ENCODE measurements around the gene ACSL3. TPM values are rescaled to one million over a fixed set of nuclear protein-coding genes. Genes with fewer than 3 reads are reported as not detected.
A peak's percentile ranks its signal among the peaks of the same experiment; 100 is the strongest.
"Not testable (repeated sequence)": the region's sequence is repeated elsewhere in the genome, so short reads cannot be mapped to it uniquely, and the experiment has no call there.

The ACSL3 gene
- total RNA-seq, 1 experiment from 2014 or later: 133 TPM

GRCh38 chr2:222851956-222852617, 8.7 kb upstream of the ACSL3 start:
- DNase-seq (ENCODE audit: low spot score): no peak

DNA sequence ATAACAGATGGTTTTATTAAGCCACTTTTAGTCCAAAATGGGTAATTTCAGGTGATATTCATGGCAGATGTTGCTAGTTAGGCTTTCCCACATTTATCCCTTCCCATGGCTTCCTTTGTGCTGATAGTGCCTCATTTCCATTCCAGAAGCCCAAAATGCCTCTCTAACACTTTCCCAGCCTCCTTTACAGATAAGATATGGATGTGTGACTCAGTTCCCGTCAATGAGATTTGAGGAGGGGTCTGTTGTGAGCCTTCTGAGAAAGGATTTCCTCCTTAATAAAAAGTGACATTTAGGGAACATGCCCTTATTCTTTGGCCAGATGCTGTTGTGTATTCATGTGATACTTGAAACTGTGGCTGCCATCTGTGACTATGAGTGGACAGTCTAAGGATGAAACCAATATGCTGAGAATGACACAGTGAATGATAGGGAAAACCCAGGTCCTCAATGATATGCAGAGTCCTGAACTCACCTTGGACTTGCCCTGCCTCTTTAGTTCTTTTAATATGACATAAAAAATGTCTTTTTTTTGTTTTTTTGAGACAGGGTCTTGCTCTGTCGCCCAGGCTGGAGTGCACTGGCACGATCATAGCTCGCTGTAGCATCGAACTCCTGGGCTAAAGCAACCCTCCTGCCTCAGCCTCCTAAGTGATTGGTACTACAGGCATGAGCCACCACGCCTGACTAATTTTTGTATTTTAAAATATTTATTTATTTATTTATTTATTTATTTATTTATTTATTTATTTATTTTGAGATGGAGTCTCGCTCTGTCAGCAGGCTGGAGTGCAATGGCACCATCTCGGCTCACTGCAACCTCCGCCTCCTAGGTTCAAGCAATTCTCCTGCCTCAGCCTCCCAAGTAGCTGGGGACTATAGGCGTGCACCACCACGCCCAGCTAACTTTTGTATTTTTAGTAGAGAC, 5.8 kb upstream of the ACSL3 start:
- DNase-seq (ENCODE audit: low spot score): no peak

DNA sequence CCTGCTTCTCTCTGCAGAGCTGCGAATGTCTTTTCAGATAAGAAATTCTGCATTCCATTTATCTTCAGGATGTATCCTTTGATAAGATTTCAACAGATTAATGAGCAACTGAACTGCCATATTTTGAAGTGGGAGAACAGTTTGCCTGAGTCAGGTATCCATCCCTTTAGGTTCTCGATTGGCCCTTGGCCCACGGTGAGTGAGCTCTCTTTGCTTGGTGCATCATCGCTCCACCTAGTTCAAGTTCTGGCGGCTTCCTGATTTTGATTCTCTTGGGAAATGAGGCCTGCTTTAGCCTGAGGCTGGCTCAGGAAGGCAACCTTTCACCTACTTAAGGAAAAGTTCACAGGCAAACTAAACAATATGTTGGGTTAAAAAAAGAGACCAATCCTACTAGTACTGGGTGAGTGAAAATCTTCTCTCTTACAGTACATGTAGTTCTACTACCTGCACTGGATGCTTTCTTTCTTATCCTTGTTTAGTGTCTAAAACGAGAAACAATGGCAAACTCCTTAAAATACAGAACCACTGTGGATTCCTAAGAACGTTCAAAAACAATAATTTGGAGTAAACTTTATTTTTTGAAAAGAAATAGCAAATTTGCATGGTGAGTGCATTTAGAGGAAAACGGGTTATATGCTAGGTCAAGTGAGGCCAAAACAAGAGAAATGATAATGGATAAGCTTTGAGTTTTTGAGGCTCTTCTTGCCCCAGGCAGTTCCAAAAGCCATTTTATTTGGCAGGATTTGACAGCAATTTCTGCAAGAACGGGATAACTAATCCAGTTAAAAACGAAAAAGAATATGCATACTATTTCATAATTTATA, 837 bp upstream of the ACSL3 start:
- DNase-seq (ENCODE audit: low spot score): peak; percentile 67

- DNase-seq (ENCODE audit: low spot score): no peak
Observed at GRCh38 chr2:222861411-222862105, 722 bp downstream of the ACSL3 start.

- DNase-seq (ENCODE audit: low spot score): peak; percentile 44
Observed at GRCh38 chr2:222862106-222862908, 1.5 kb downstream of the ACSL3 start.

DNA sequence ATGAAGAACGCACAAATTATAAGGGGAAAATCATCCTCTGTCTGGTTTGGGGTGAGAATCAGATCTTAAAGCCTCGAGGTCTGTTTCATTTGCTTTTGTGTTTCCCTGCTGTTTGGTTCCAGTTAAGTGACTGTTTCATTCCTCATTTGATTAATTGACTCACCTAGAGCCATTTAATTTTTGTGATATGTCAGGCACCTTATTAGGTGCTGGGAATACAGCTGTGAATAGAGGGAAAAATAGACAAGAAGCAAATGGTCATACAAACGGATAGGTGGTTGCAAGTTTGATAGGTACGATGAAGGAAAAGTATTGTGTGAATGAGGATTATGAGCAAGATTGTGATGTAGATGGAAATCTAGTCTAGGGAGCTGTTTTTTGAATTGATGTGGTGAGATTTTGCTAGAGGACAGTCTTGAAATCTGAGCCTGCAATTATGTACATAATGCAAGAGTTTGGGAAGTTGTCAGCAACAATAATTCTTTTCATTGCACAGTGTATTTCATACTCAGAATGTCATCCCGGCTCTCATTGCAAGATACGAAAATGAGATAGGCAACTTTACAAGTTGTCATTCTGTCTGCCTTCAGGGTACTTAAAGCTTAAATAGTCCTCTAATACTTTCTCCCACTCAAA, 2.2 kb downstream of the ACSL3 start:
- no peak for DNase-seq (ENCODE audit: low spot score)

GRCh38 chr2:222864296-222864695, 3.5 kb downstream of the ACSL3 start:
- DNase-seq (ENCODE audit: low spot score): peak; percentile 63

- no peak for DNase-seq (ENCODE audit: low spot score)
Observed at GRCh38 chr2:222865301-222865700, 4.5 kb downstream of the ACSL3 start.

DNA sequence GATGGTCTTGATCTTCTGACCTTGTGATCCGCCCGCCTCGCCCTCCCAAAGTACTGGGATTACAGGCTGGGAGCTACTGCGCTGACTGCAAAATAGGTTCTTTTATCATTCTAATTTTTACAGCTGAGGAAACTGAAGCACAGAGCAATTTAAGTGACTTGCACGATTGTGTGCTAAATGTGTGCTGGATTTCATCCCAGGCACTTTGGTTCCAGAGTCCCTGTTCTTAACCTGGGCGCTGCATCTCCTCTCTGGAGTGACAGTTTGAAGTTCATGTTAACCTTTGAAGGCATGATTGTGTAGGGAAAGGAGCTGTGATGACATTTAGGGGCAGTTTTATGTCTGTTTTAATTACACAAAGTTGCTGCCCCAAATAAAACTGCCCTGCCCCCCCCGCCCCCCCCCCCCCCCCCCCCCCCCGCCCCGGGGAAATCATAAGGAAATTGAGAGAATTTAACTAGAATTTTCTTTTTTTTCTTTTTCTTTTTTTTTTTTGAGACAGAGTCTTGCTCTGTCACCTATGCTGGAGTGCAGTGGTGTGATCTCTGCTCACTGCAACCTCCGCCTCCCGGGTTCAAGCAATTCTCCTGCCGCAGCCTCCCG, 5.6 kb downstream of the ACSL3 start:
- no peak for DNase-seq (ENCODE audit: low spot score)

DNA sequence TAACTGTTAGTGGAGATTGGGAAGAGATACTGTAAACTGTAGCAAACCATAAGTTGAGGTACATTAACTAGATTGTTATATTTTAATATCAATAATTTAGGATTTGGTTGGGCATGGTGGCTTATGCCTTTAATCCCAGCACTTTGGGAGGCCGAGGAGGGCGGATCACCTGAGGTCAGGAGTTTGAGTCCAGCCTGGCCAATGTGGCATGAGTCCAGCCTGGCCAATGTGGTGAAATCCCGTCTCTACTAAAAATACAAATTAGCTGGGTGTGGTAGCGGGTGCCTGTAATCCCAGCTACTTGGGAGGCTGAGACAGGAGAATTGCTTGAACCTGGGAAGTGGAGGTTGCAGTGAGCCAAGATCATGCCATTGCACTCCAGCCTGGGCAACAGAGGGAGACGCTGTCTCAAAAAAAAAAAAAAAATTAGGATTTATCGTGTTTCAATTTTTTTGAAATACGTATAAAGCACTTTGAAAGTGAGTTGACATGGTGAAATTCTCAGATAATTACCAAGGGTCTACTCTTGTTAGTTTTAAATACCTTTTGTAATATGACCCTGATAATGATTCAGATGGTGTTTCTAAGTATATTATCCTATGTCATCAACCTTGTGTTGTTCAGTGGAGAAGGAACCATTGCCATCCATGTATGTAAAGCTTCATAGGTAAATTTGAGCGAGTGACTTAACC, 7.9 kb downstream of the ACSL3 start:
- not testable (repeated sequence) for DNase-seq (ENCODE audit: low spot score)

- no peak for DNase-seq (ENCODE audit: low spot score)
Observed at GRCh38 chr2:222869252-222869560, 8.4 kb downstream of the ACSL3 start.

DNA sequence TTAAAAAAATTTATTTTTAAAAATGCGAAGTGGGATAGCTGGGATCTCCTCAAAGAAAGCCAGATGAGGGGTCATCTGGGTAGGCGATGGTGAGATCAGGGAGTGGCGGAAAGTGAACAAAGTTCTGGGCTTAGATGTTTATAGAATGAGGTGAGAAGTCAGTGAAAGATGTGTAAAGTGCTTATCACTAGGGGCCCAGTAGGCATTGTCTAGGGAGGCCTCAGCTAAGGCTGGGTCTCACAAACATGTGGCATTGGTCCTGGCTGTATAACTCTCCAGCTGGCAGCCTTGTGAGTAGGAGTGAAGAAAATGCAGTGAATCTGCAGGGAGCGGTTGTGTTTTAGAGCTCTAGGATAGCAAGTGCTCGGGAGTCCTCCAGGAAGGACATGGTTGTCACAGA, 10.5 kb downstream of the ACSL3 start:
- no peak for DNase-seq (ENCODE audit: low spot score)

- no peak for DNase-seq (ENCODE audit: low spot score)
Observed at GRCh38 chr2:222872551-222872950, 11.7 kb downstream of the ACSL3 start.

DNA sequence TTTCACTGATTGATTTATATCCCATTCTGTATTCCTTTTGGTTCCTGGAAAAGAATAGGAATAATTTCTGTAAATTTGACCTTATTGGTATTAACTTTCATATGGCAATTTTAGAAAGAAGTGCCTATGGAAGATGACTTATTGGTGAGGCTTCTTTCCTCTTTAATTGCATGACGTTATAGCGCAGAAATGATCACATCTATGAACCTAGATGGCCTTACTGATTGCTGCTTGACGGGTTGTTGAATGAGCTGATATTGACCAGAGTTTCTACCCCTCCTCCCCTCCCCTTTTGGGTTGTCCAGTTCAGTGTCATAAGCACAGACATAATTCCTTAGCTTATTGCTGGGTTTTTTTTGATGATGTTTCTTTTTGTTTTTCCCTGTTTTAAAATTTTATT, 14.6 kb downstream of the ACSL3 start:
- no peak for DNase-seq (ENCODE audit: low spot score)

- DNase-seq (ENCODE audit: low spot score): no peak
Observed at GRCh38 chr2:222876947-222877346, 16.1 kb downstream of the ACSL3 start.

DNA sequence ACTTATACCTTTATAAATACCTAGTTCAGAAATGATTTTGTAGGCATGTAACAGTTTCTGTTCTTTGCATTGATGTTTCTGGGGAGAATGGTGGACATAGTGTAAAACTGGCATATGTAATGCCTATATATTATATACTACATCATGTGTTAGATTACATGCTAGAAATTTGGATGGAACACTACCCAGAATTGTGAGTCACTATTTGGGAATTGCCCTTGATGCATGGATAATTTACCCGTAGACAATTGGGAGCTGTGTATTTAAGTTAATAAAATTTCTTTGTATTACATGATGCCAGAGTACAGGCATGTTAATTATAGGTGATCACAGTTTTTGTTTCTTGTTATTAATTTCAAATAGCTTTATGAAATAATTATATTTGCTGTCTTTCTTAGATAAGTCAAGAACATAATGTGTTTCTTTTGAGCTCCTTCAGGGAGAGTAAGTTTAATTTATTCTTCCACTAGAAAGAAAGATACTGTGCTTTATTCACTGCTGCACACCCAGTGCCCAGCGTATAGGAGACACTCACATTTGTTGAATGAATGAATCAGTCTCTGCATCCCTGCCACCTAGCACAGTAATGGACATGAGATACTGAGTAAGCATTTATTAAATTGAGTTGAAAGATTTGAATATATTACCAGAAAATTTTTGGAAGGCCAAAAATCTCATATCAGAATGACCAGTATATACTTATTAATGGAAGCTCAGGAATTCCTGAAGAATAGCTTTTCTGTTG, 16.9 kb downstream of the ACSL3 start:
- no peak for DNase-seq (ENCODE audit: low spot score)

GRCh38 chr2:222878301-222878876, 17.6 kb downstream of the ACSL3 start:
- DNase-seq (ENCODE audit: low spot score): no peak

- DNase-seq (ENCODE audit: low spot score): peak; percentile 53
Observed at GRCh38 chr2:222878877-222879603, 18.2 kb downstream of the ACSL3 start.
